GM12878 (cell line): ENCODE data around the gene SLCO3A1.

Source experiments
- BRCA1 ChIP-seq: IDR thresholded peaks from 2 replicates; pipeline ENCODE4 v1.6.1; 2011; ENCODE audit warnings: low read depth, low read length, improper control_type of control experiment
- CREM ChIP-seq: IDR thresholded peaks from 2 replicates; pipeline ENCODE4 v1.6.1; 2014; ENCODE audit warnings: antibody characterized with exemption, low read depth
- CTCF ChIP-seq, 3 experiments: IDR thresholded peaks in 2 of 3; conservative IDR thresholded peaks in 1 of 3; 2 replicates each; pipeline ENCODE4 v1.5.1; 2011; ENCODE audit warnings: low read depth in 3 of 3, low read length in 3 of 3, mild to moderate bottlenecking in 3 of 3, control low read depth in 2 of 3, moderate library complexity in 2 of 3, inconsistent platforms in 1 of 3, mixed read lengths in 1 of 3; ENCODE audit not compliant: control insufficient read depth in 2 of 3, insufficient read depth in 1 of 3; ENCODE audit errors: extremely low read depth in 1 of 3
- EZH2 ChIP-seq: IDR thresholded peaks from 2 replicates; pipeline ENCODE4 v1.6.1; 2012; ENCODE audit warnings: low read depth, mild to moderate bottlenecking, control low read depth, inconsistent platforms, low read length, borderline replicate concordance; ENCODE audit not compliant: control insufficient read depth
- POLR2A ChIP-seq: IDR thresholded peaks from 2 replicates; pipeline ENCODE4 v1.6.1; 2011; ENCODE audit warnings: low read depth, mild to moderate bottlenecking, low read length
- POLR2AphosphoS5 ChIP-seq: IDR thresholded peaks from 2 replicates; pipeline ENCODE4 v1.6.1; 2011; ENCODE audit warnings: mild to moderate bottlenecking, low read length, inconsistent platforms
- RAD21 ChIP-seq: IDR thresholded peaks from 2 replicates; pipeline ENCODE4 v1.6.1; 2011; ENCODE audit warnings: mild to moderate bottlenecking, low read depth, low read length, moderate library complexity; ENCODE audit not compliant: insufficient read depth
- REST ChIP-seq: IDR thresholded peaks from 2 replicates; pipeline ENCODE4 v1.6.1; 2012; ENCODE audit warnings: mild to moderate bottlenecking, low read depth, low read length
- YBX1 ChIP-seq: fragments of 450-650 bp; IDR thresholded peaks from 2 replicates; pipeline ENCODE4 v1.6.1; 2016; ENCODE audit warnings: antibody characterized with exemption
- ZSCAN29 ChIP-seq: fragments of 450-650 bp; IDR thresholded peaks from 2 replicates; pipeline ENCODE4 v1.6.1; 2017; ENCODE audit warnings: mild to moderate bottlenecking, moderate library complexity
- TF ChIP-seq, protein P1 (sequence below): fragments of 450-650 bp; IDR thresholded peaks from 2 replicates; pipeline ENCODE4 v1.6.1; 2018; ENCODE audit warnings: mild to moderate bottlenecking, low read depth, moderate library complexity; ENCODE audit not compliant: partially characterized antibody
- TF ChIP-seq, protein P2 (sequence below): fragments of 150-350 bp; IDR thresholded peaks from 2 replicates; pipeline ENCODE4 v1.6.1; 2014; ENCODE audit warnings: mild to moderate bottlenecking, low read depth, low read length

GRCh38 chr15:91896341-91897055 lies 43.0 kb downstream of the SLCO3A1 start:
- no peak for TF ChIP-seq REST
- no peak for TF ChIP-seq POLR2AphosphoS5
- no peak for TF ChIP-seq CTCF (IDR thresholded peaks at IDR 0.05 in 2 of 3, conservative IDR thresholded peaks at IDR 0.05 in 1 of 3; ENCODE audit: control insufficient read depth in 2 of 3, extremely low read depth in 1 of 3, insufficient read depth in 1 of 3, low read depth in 3 of 3, low read length in 3 of 3)
- TF ChIP-seq POLR2A, result no peak
- no peak for TF ChIP-seq BRCA1
- TF ChIP-seq, protein P1, sequence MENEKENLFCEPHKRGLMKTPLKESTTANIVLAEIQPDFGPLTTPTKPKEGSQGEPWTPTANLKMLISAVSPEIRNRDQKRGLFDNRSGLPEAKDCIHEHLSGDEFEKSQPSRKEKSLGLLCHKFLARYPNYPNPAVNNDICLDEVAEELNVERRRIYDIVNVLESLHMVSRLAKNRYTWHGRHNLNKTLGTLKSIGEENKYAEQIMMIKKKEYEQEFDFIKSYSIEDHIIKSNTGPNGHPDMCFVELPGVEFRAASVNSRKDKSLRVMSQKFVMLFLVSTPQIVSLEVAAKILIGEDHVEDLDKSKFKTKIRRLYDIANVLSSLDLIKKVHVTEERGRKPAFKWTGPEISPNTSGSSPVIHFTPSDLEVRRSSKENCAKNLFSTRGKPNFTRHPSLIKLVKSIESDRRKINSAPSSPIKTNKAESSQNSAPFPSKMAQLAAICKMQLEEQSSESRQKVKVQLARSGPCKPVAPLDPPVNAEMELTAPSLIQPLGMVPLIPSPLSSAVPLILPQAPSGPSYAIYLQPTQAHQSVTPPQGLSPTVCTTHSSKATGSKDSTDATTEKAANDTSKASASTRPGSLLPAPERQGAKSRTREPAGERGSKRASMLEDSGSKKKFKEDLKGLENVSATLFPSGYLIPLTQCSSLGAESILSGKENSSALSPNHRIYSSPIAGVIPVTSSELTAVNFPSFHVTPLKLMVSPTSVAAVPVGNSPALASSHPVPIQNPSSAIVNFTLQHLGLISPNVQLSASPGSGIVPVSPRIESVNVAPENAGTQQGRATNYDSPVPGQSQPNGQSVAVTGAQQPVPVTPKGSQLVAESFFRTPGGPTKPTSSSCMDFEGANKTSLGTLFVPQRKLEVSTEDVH, result no peak
- TF ChIP-seq EZH2, result no peak
- TF ChIP-seq YBX1, result no peak
- no peak for TF ChIP-seq CREM
- TF ChIP-seq ZSCAN29, result no peak
- TF ChIP-seq, protein P2, sequence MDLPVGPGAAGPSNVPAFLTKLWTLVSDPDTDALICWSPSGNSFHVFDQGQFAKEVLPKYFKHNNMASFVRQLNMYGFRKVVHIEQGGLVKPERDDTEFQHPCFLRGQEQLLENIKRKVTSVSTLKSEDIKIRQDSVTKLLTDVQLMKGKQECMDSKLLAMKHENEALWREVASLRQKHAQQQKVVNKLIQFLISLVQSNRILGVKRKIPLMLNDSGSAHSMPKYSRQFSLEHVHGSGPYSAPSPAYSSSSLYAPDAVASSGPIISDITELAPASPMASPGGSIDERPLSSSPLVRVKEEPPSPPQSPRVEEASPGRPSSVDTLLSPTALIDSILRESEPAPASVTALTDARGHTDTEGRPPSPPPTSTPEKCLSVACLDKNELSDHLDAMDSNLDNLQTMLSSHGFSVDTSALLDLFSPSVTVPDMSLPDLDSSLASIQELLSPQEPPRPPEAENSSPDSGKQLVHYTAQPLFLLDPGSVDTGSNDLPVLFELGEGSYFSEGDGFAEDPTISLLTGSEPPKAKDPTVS, result no peak
- no peak for TF ChIP-seq RAD21
